Lung (tissue), 12 donors: ENCODE data around the gene SPG7. TPM values are rescaled to one million over a fixed set of nuclear protein-coding genes. Genes with fewer than 3 reads are reported as not detected.
"Not testable (repeated sequence)": the region's sequence is repeated elsewhere in the genome, so short reads cannot be mapped to it uniquely, and the experiment has no call there.

Experiments used
- ATAC-seq: fragments of 200-7000 bp; cut with Tn5 transposase; one replicate; pipeline ENCODE4 v1.9.1; 2020; ENCODE audit warnings: moderate number of reproducible peaks; ENCODE audit not compliant: insufficient read depth, low FRiP score
- DNase-seq, 3 donors: peaks; one replicate each; pipeline ENCODE4 v3.0.0-alpha.2; 2013 to 2017
- H3K27ac ChIP-seq, 2 donors: one replicate each; pipeline ENCODE4 v1.5.1; 2013; ENCODE audit warnings: mild to moderate bottlenecking in 2 of 2, moderate library complexity in 2 of 2, control low read depth in 1 of 2, inconsistent platforms in 1 of 2, low read depth in 1 of 2, low read length in 1 of 2
- H3K27me3 ChIP-seq, 3 donors: one replicate each; pipeline ENCODE4 v1.5.1; 2013; ENCODE audit warnings: low read length in 2 of 3; ENCODE audit not compliant: control insufficient read depth in 3 of 3, insufficient read depth in 3 of 3
- H3K36me3 ChIP-seq, 4 donors: one replicate each; pipeline ENCODE4 v1.5.1; 2013; ENCODE audit warnings: low read length in 4 of 4, mild to moderate bottlenecking in 1 of 4, moderate library complexity in 1 of 4; ENCODE audit not compliant: control insufficient read depth in 4 of 4, insufficient read depth in 4 of 4
- H3K4me1 ChIP-seq, 5 donors: one replicate each; pipeline ENCODE4 v1.5.1; 2013; ENCODE audit warnings: low read length in 5 of 5, mild to moderate bottlenecking in 2 of 5, moderate library complexity in 1 of 5; ENCODE audit not compliant: control insufficient read depth in 5 of 5, insufficient read depth in 5 of 5
- H3K4me3 ChIP-seq: one replicate; pipeline ENCODE4 v1.5.1; 2013; ENCODE audit warnings: mild to moderate bottlenecking, control low read depth, moderate library complexity
- H3K9ac ChIP-seq, 2 donors: one replicate each; pipeline ENCODE4 v1.5.1; 2013; ENCODE audit warnings: low read length in 2 of 2, control low read depth in 1 of 2; ENCODE audit not compliant: insufficient read depth in 1 of 2
- H3K9me3 ChIP-seq, 4 donors: one replicate each; pipeline ENCODE4 v1.5.1; 2013; ENCODE audit warnings: low read length in 3 of 4, mild to moderate bottlenecking in 1 of 4, moderate library complexity in 1 of 4; ENCODE audit not compliant: control insufficient read depth in 4 of 4, insufficient read depth in 3 of 4
- WGBS, 2 donors: extraction: QIAGEN DNeasy Blood & Tissue Kit; methylation state at CpG; one replicate each; pipeline ENCODE4 v1.1.7; 2013; 5-methylcytosine and 5-hydroxymethylcytosine counted together
- polyA plus RNA-seq, 2 donors: library from polyadenylated mRNA; stranded (reverse); fragments of 200-250 nt; gene quantifications; one replicate each; pipeline ENCODE4 v1.2.1, GENCODE V29; 2013
- total RNA-seq, 2 donors: library from RNA; depleted of rRNA in 1 of 2; stranded (reverse); fragments of >200 nt in 1 of 2; gene quantifications; one replicate each; pipeline ENCODE4 v1.2.1, GENCODE V29; 2014 to 2021
- TF ChIP-seq, protein P1 (sequence below): IDR thresholded peaks from 2 replicates; pipeline ENCODE4 v1.5.1; 2012; ENCODE audit warnings: mild to moderate bottlenecking; ENCODE audit errors: control extremely low read depth, extremely low read depth
- donor health status: control.
- donor health status: control.
- donor health status: Bipolar disorder and iron deficiency.
- donor health status: healthy.
- donor health status: DM: yes; HTN: yes; CAD: no.

SPG7 gene
- total and polyA plus RNA-seq, 4 donors = 59.0 to 114 (median 95.4) TPM

GRCh38 chr16:89570342-89570923 lies 62.2 kb downstream of the SPG7 start:
- 84 to 87% methylated on average over 30 of the region's 30 CpGs for WGBS, 2 donors
- no peak for DNase-seq
- H3K9me3 ChIP-seq = no peaks in the 10 kb centered on the region

DNA sequence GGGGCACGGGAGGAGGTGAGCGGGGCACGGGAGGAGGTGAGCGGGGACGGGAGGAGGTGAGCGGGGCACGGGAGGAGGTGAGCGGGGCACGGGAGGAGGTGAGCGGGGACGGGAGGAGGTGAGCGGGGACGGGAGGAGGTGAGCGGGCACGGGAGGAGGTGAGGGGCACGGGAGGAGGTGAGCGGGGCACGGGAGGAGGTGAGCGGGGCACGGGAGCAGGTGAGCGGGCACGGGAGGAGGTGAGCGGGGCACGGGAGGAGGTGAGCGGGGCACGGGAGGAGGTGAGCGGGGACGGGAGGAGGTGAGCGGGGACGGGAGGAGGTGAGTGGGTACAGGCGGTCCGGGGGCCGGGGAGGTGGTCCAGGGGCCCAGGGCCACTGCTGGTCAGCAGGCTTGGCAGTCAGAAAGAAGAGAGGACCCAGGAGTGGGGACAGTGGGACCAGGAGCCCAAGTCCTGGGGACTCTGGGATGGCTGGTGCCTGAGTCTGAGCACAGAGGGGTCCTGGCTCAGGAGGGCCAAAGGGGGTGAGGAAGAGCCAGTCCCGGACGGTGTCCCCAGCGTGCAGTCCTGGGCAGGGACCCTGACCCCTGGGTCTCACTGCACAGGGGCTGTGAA lies 62.9 kb downstream of the SPG7 start:
- DNase-seq, H3K9ac ChIP-seq, H3K36me3 ChIP-seq, ATAC-seq, H3K9me3 ChIP-seq, H3K27ac ChIP-seq, H3K4me3 ChIP-seq: not testable (repeated sequence)
- peaks cover 0 to 21% (median 6%) of the 10 kb centered on the region in 5 donors for H3K4me1 ChIP-seq
- peaks cover 4 to 31% (median 7%) of the 10 kb centered on the region in 3 donors for H3K27me3 ChIP-seq
- 87 to 88% methylated on average over 25 to 35 of the region's 36 CpGs for WGBS, 2 donors

More at GRCh38 chr16:89570342-89570923, 62.2 kb downstream of the SPG7 start:
- Histone ChIP-seq H3K9ac (no peak overlapping the region), H3K27ac (no peak overlapping the region), H3K36me3 (no peaks in the 10 kb centered on the region), H3K4me3 (no peak overlapping the region), H3K27me3 (peaks cover 4 to 31% (median 7%) of the 10 kb centered on the region in 3 donors), H3K4me1 (peaks cover 0 to 28% (median 9%) of the 10 kb centered on the region in 5 donors)
- TF ChIP-seq, protein P1, sequence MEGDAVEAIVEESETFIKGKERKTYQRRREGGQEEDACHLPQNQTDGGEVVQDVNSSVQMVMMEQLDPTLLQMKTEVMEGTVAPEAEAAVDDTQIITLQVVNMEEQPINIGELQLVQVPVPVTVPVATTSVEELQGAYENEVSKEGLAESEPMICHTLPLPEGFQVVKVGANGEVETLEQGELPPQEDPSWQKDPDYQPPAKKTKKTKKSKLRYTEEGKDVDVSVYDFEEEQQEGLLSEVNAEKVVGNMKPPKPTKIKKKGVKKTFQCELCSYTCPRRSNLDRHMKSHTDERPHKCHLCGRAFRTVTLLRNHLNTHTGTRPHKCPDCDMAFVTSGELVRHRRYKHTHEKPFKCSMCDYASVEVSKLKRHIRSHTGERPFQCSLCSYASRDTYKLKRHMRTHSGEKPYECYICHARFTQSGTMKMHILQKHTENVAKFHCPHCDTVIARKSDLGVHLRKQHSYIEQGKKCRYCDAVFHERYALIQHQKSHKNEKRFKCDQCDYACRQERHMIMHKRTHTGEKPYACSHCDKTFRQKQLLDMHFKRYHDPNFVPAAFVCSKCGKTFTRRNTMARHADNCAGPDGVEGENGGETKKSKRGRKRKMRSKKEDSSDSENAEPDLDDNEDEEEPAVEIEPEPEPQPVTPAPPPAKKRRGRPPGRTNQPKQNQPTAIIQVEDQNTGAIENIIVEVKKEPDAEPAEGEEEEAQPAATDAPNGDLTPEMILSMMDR = no peak
- ATAC-seq = no peak

- Histone ChIP-seq H3K9me3 (no peaks in the 10 kb centered on the region), H3K4me3 (no peak overlapping the region), H3K4me1 (peaks cover 0 to 21% (median 6%) of the 10 kb centered on the region in 5 donors), H3K9ac (no peak overlapping the region), H3K27ac (no peak overlapping the region), H3K36me3 (no peaks in the 10 kb centered on the region), H3K27me3 (peaks cover 4 to 31% (median 7%) of the 10 kb centered on the region in 3 donors)
- 83 to 86% methylated on average over 18 of the region's 18 CpGs for WGBS, 2 donors
- TF ChIP-seq, protein P1 = no peak
- ATAC-seq (no peak), DNase-seq (no peak)
Observed at GRCh38 chr16:89571636-89572035, 63.4 kb downstream of the SPG7 start.

DNA sequence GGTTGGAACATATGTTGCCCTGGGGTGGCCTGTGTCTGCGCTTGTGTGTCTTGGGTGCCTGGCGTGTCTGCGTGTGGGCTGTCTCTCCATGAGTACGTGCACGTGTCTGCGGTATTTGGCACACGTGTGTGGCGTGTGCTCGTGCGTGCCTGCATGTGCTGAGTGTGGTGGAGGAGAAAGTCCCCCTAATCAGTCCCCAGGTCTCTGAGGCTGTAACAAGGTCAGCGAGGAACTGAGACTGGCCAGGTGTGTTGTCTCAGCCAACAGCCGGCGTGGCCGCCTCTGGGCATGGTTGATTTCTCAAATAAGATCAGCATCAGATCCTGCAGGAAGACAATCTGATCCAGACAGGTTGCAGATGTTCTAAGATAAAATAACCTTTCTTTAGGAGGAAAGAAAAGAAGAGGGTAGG lies 63.9 kb downstream of the SPG7 start:
- Histone ChIP-seq H3K27me3 (peaks cover 4 to 35% (median 7%) of the 10 kb centered on the region in 3 donors), H3K27ac (no peak overlapping the region), H3K4me3 (no peak overlapping the region), H3K9me3 (no peaks in the 10 kb centered on the region), H3K4me1 (peaks cover 0 to 21% (median 6%) of the 10 kb centered on the region in 5 donors), H3K9ac (no peak overlapping the region), H3K36me3 (no peaks in the 10 kb centered on the region)
- TF ChIP-seq, protein P1 = no peak
- WGBS, 2 donors = 49 to 52% methylated on average over 14 of the region's 14 CpGs
- DNase-seq (peak; percentile 46 to 69 (median 57)), ATAC-seq (no peak)
